AG04449 (cell line): ENCODE measurements around the gene PLXNB1.

ENCODE experiments used
- CTCF ChIA-PET: fragments of 350-600 bp; formaldehyde crosslinking; extraction: SDS; loops from one replicate; lab custom pipeline; 2021; ENCODE audit warnings: antibody characterized with exemption; lab: Yijun Ruan, JAX
- POLR2A ChIA-PET: fragments of 400-600, 350-600 bp; formaldehyde crosslinking; extraction: SDS; loops from one replicate; lab custom pipeline; 2020; ENCODE audit warnings: antibody characterized with exemption, inconsistent platforms; lab: Yijun Ruan, JAX
- DNase-seq: peaks from one replicate; pipeline ENCODE4 v3.0.0-alpha.2; 2010; ENCODE audit warnings: low read depth, low spot score
- H3K4me3 ChIP-seq: 2 replicates; pipeline ENCODE4 v1.5.1; 2011; ENCODE audit warnings: low read depth, mild to moderate bottlenecking, control low read depth, low read length
- TF ChIP-seq, protein P1 (sequence below): IDR thresholded peaks from one replicate; pipeline ENCODE4 v1.5.1; 2011; ENCODE audit warnings: mild to moderate bottlenecking, moderate library complexity, low read length, control low read depth, inconsistent platforms; ENCODE audit not compliant: insufficient read depth; ENCODE audit errors: missing control alignments

The PLXNB1 gene

GRCh38 chr3:48429960-48430707, at the start of gene PLXNB1:
Gene PLXNB1, minus strand, starts transcription at chr3:48430086. Its CDS starts 5,475 bp downstream, at chr3:48424611.
- ChIA-PET CTCF (interaction anchor here (0.6 to 17.0 kb wide), 5 partner anchors 9 to 237 kb away, joined by 3 to 948 read pairs (median 16); partner anchors contain the start of genes CCDC51 and TMA7), POLR2A (no interaction called here)
- TF ChIP-seq, protein P1, sequence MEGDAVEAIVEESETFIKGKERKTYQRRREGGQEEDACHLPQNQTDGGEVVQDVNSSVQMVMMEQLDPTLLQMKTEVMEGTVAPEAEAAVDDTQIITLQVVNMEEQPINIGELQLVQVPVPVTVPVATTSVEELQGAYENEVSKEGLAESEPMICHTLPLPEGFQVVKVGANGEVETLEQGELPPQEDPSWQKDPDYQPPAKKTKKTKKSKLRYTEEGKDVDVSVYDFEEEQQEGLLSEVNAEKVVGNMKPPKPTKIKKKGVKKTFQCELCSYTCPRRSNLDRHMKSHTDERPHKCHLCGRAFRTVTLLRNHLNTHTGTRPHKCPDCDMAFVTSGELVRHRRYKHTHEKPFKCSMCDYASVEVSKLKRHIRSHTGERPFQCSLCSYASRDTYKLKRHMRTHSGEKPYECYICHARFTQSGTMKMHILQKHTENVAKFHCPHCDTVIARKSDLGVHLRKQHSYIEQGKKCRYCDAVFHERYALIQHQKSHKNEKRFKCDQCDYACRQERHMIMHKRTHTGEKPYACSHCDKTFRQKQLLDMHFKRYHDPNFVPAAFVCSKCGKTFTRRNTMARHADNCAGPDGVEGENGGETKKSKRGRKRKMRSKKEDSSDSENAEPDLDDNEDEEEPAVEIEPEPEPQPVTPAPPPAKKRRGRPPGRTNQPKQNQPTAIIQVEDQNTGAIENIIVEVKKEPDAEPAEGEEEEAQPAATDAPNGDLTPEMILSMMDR = no peak
- no peak for DNase-seq
- peak within 1 kb of the TSS; percentile 68 for H3K4me3 ChIP-seq

DNA sequence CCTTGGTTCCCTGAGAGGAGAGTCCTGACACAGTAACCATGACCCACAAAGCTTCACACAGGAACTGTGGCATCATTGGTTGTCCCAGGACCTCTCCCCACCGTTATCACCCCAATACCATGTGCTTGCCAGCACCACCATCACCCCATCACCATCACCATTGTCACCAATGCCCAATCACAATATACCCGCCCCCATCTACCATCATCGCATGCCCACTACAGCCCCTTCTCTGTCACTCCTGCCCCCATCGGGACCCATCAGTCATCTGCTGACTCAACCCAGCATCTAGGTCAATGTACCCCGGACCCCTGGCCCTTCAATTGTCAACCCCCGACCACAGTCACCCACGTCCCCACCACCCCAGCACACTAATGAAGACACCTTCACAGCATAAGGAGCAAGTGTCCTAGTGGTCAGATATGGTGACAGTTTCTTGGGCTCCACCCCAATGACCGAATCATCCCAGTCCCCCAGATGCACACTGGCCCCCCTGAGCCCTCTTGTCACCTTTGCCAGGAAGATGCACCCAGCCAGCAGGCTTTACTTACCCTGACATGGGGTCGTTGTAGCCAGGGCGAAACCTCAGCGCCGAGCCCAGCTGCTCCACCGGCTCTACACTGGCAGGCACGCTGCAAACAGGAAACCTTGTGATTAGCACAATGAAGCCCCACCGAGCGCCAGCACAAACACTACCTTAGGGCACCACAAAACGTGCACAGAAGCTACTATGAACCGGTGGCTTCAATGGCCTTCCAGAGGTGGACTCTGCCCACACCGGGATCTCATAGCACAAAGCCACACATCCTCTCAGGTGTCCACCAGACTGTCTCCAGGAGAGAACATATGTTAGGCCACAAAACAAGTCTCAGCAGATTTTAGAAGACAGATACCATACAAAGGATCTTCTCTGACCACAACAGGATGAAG, 49.0 kb upstream of the PLXNB1 start:
- POLR2A ChIA-PET = no interaction called here
- no peak for DNase-seq
- TF ChIP-seq, protein P1 = no peak
- CTCF ChIA-PET = no interaction called here
- H3K4me3 ChIP-seq = no peak overlapping the region

GRCh38 chr3:48477959-48478520, 48.2 kb upstream of the PLXNB1 start:
- ChIA-PET CTCF (no interaction called here), POLR2A (no interaction called here)
- no peak overlapping the region for H3K4me3 ChIP-seq
- no peak for DNase-seq
- TF ChIP-seq, protein P1 = no peak

- TF ChIP-seq, protein P1 = no peak
Measured at GRCh38 chr3:48476426-48477053, 46.7 kb upstream of the PLXNB1 start.

DNA sequence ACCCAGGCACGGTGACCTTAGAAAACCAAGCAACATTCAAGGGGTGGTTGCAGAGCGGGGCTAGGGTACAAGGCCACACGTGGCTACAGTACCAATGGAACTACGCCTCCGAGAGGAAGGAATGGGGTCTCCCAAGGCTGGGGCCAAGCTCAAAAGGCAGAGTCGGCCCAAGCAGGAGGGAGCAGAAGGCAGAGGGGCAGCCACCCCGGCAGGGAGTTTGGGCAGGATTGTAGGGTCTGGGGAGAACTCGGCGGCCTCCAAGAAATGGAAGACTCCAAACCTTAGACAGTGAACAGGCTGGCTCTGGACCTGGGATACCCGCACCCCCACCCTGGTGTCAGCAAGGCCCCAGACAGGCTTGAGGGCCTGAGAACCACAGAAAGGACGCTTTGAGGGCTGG, 45.3 kb upstream of the PLXNB1 start:
- no peak for DNase-seq
- ChIA-PET CTCF (interaction anchor here (3.1 to 3.9 kb wide), 2 partner anchors 16 to 73 kb away, joined by 10 to 30 read pairs; no protein-coding TSS in a partner anchor), POLR2A (no interaction called here)
- H3K4me3 ChIP-seq = no peak overlapping the region
- TF ChIP-seq, protein P1 = no peak

More at GRCh38 chr3:48476426-48477053, 46.7 kb upstream of the PLXNB1 start:
- DNase-seq = no peak
- H3K4me3 ChIP-seq = no peak overlapping the region
- ChIA-PET POLR2A (no interaction called here), CTCF (no interaction called here)
